Dendritic cell treated with granulocyte-macrophage colony-stimulating factor and Interleukin-4, amounts not matched to agents 40 ng/mL and 50 ng/mL, for 4 days (primary cell): Measurements from ENCODE around the gene AKTIP.

Source experiments
- H3K27ac Mint-ChIP-seq: one replicate; pipeline ENCODE4 v1.8.0; 2022; ENCODE audit warnings: mild to moderate bottlenecking, mixed read lengths
- H3K27me3 Mint-ChIP-seq: one replicate; pipeline ENCODE4 v1.8.0; 2022; ENCODE audit warnings: mild to moderate bottlenecking, mixed read lengths
- H3K36me3 Mint-ChIP-seq: one replicate; pipeline ENCODE4 v1.8.0; 2022; ENCODE audit warnings: low read depth, mixed read lengths
- H3K4me1 Mint-ChIP-seq: one replicate; pipeline ENCODE4 v1.8.0; 2022; ENCODE audit warnings: low read depth, mixed read lengths
- H3K4me3 Mint-ChIP-seq: one replicate; pipeline ENCODE4 v1.8.0; 2022; ENCODE audit warnings: mild to moderate bottlenecking, moderate library complexity, mixed read lengths
- H3K9me3 Mint-ChIP-seq: one replicate; pipeline ENCODE4 v1.8.0; 2022; ENCODE audit warnings: mixed read lengths
- intact Hi-C: fragments of 100-400 bp; cut with micrococcal nuclease; formaldehyde crosslinking; loops from one replicate; pipeline ENCODE4 v1.15.0; 2022

AKTIP gene

DNA sequence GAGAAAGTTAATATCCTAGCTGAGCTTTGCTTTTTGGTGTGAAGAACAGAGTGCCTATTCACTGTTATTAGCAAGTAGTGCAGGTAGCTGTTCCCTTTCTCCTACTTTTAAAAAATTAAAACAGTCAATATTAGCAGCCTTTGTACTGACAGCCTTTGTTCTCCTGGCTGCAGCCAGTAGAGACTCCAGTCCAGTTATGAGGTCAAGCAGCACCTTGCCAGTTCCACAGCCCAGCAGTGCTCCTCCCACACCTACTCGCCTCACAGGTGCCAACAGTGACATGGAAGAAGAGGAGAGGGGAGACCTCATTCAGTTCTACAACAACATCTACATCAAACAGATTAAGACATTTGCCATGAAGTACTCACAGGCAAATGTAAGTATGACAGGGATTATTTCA, 22.6 kb downstream of the AKTIP start:
- no peak overlapping the region for H3K4me3 Mint-ChIP-seq
- H3K36me3 Mint-ChIP-seq: peaks cover 96% of the 10 kb centered on the region
- peaks cover 11% of the 10 kb centered on the region for H3K4me1 Mint-ChIP-seq
- intact Hi-C loops: no loop called here
- no peaks in the 10 kb centered on the region for H3K9me3 Mint-ChIP-seq
- no peaks in the 10 kb centered on the region for H3K27me3 Mint-ChIP-seq
- H3K27ac Mint-ChIP-seq: no peak overlapping the region

- intact Hi-C loops: no loop called here
- Mint-ChIP-seq H3K27me3 (no peaks in the 10 kb centered on the region), H3K4me1 (peaks cover 11% of the 10 kb centered on the region), H3K9me3 (no peaks in the 10 kb centered on the region), H3K27ac (no peak overlapping the region), H3K36me3 (peaks cover 96% of the 10 kb centered on the region), H3K4me3 (no peak overlapping the region)
These were observed 24.0 kb downstream of the AKTIP start for GRCh38 chr16:53478965-53479364.

- no peaks in the 10 kb centered on the region for H3K9me3 Mint-ChIP-seq
- no peak overlapping the region for H3K27ac Mint-ChIP-seq
- peaks cover 5% of the 10 kb centered on the region for H3K4me1 Mint-ChIP-seq
- peaks cover 95% of the 10 kb centered on the region for H3K36me3 Mint-ChIP-seq
- intact Hi-C loops: no loop called here
- H3K4me3 Mint-ChIP-seq: no peak overlapping the region
- no peaks in the 10 kb centered on the region for H3K27me3 Mint-ChIP-seq
These were observed 26.1 kb downstream of the AKTIP start for GRCh38 chr16:53476867-53477266.

GRCh38 chr16:53465606-53466280, 37.3 kb downstream of the AKTIP start:
- intact Hi-C loops: no loop called here
- Mint-ChIP-seq H3K4me1 (no peaks in the 10 kb centered on the region), H3K9me3 (no peaks in the 10 kb centered on the region), H3K27me3 (no peaks in the 10 kb centered on the region), H3K27ac (no peak overlapping the region), H3K36me3 (peaks cover 68% of the 10 kb centered on the region), H3K4me3 (no peak overlapping the region)

- Mint-ChIP-seq H3K27me3 (no peaks in the 10 kb centered on the region), H3K36me3 (peaks cover 95% of the 10 kb centered on the region), H3K4me3 (no peak overlapping the region), H3K9me3 (no peaks in the 10 kb centered on the region), H3K4me1 (no peaks in the 10 kb centered on the region), H3K27ac (no peak overlapping the region)
- intact Hi-C loops: loop anchor here (10.0 kb wide), 2 partner anchors 134 to 214 kb away; no protein-coding TSS in a partner anchor
These were observed 44.4 kb downstream of the AKTIP start for GRCh38 chr16:53458635-53459034.

- H3K27ac Mint-ChIP-seq: no peak overlapping the region
These were observed 45.3 kb downstream of the AKTIP start for GRCh38 chr16:53457670-53458069.

GRCh38 chr16:53456625-53457024, 46.4 kb downstream of the AKTIP start:
- Mint-ChIP-seq H3K4me1 (no peaks in the 10 kb centered on the region), H3K36me3 (peaks cover 93% of the 10 kb centered on the region), H3K4me3 (no peak overlapping the region), H3K27me3 (no peaks in the 10 kb centered on the region), H3K27ac (no peak overlapping the region), H3K9me3 (no peaks in the 10 kb centered on the region)
- intact Hi-C loops: loop anchor here (10.0 kb wide), 2 partner anchors 132 to 212 kb away; no protein-coding TSS in a partner anchor

More at GRCh38 chr16:53457670-53458069, 45.3 kb downstream of the AKTIP start:
- H3K9me3 Mint-ChIP-seq: no peaks in the 10 kb centered on the region
- H3K36me3 Mint-ChIP-seq: peaks cover 93% of the 10 kb centered on the region
- H3K4me1 Mint-ChIP-seq: no peaks in the 10 kb centered on the region
- intact Hi-C loops: loop anchor here (10.0 kb wide), 2 partner anchors 133 to 213 kb away; no protein-coding TSS in a partner anchor
- H3K4me3 Mint-ChIP-seq: no peak overlapping the region
- no peaks in the 10 kb centered on the region for H3K27me3 Mint-ChIP-seq

- Mint-ChIP-seq H3K36me3 (peaks cover 88% of the 10 kb centered on the region), H3K27me3 (no peaks in the 10 kb centered on the region), H3K4me3 (no peak overlapping the region), H3K27ac (no peak overlapping the region), H3K4me1 (no peaks in the 10 kb centered on the region), H3K9me3 (no peaks in the 10 kb centered on the region)
- intact Hi-C loops: loop anchor here (10.0 kb wide), 2 partner anchors 129 to 209 kb away; no protein-coding TSS in a partner anchor
These were observed 49.1 kb downstream of the AKTIP start for GRCh38 chr16:53453928-53454327.

- Mint-ChIP-seq H3K27ac (no peak overlapping the region), H3K27me3 (no peaks in the 10 kb centered on the region), H3K36me3 (peaks cover 90% of the 10 kb centered on the region), H3K4me1 (no peaks in the 10 kb centered on the region), H3K9me3 (no peaks in the 10 kb centered on the region), H3K4me3 (no peak overlapping the region)
- intact Hi-C loops: loop anchor here (10.0 kb wide), 2 partner anchors 125 to 205 kb away; no protein-coding TSS in a partner anchor
These were observed 53.0 kb downstream of the AKTIP start for GRCh38 chr16:53449816-53450517.

DNA sequence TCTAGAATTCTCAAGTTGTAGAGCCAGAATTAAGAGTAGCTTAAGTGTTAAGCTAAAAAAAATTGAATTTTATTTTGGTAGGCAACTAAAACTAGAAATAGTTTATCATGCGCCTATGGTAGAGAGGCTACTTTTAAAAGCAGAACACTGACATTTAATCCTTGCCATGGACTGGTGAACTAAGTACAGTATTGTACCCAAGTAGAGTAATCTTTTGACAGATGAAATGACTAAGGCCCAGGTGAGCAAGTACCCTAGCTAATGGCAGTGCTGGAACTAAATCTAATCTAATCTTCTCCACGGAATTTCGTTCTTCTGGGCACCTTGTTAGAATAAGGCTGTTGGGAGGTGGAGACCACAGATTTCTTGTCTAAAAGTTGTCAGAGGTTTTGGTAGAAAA, 56.9 kb downstream of the AKTIP start:
- H3K27ac Mint-ChIP-seq: no peak overlapping the region
- H3K36me3 Mint-ChIP-seq: peaks cover 85% of the 10 kb centered on the region
- no peaks in the 10 kb centered on the region for H3K27me3 Mint-ChIP-seq
- H3K4me3 Mint-ChIP-seq: no peak overlapping the region
- H3K4me1 Mint-ChIP-seq: peaks cover 1% of the 10 kb centered on the region
- intact Hi-C loops: no loop called here
- no peaks in the 10 kb centered on the region for H3K9me3 Mint-ChIP-seq

GRCh38 chr16:53445534-53445933, 57.5 kb downstream of the AKTIP start:
- Mint-ChIP-seq H3K27me3 (no peaks in the 10 kb centered on the region), H3K4me3 (no peak overlapping the region), H3K36me3 (peaks cover 90% of the 10 kb centered on the region), H3K4me1 (peaks cover 7% of the 10 kb centered on the region), H3K9me3 (no peaks in the 10 kb centered on the region), H3K27ac (no peak overlapping the region)
- intact Hi-C loops: no loop called here
